ENCODE results near the gene AHNAK.

DNA sequence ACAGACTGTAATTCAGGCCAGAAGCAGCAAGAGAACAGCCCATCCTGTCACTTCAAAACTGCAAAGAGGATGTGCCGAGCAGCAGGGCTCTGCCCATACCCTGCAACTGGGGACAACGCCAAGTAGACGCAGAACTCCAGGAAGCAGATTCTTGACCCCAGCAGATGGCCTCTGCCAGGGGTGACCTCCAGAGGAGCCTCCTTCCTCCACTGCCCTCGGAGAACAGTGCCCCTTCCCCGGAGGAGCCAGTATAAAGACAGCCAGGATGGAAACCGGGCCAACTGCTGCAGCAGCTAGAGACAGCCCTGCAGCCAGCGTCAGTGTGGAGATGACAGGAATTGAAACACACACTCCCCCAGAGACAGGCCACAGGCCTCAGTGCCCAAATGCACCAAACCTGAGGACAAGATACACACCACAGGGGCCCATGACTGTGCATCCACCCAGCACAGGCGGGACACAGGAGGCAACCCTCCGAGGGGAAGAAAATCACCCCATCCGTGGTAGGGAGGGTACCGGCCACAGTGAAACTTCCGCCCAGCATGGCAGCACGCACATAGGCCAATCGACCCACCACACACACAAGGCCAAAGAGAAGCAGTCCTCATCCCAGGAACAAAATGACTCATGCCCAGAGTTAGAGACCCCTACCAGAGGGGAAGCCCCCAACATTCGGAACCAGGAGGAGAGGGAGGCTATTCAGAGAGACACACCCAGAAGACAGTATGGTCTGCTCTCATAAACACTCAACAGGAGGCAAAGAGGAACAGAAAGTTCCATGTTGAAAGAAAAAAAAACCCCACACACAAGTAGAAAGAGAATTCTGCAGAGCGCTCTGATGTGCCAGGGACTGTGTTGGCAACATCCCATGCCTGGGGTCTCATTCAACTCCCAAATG, 5.6 kb downstream of the AHNAK start:
- TF ChIP-seq, protein P1, sequence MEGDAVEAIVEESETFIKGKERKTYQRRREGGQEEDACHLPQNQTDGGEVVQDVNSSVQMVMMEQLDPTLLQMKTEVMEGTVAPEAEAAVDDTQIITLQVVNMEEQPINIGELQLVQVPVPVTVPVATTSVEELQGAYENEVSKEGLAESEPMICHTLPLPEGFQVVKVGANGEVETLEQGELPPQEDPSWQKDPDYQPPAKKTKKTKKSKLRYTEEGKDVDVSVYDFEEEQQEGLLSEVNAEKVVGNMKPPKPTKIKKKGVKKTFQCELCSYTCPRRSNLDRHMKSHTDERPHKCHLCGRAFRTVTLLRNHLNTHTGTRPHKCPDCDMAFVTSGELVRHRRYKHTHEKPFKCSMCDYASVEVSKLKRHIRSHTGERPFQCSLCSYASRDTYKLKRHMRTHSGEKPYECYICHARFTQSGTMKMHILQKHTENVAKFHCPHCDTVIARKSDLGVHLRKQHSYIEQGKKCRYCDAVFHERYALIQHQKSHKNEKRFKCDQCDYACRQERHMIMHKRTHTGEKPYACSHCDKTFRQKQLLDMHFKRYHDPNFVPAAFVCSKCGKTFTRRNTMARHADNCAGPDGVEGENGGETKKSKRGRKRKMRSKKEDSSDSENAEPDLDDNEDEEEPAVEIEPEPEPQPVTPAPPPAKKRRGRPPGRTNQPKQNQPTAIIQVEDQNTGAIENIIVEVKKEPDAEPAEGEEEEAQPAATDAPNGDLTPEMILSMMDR (IDR thresholded peaks at IDR 0.05), result no peak
- TF ChIP-seq EZH2 (IDR thresholded peaks at IDR 0.05) (no peak), EZH2phosphoT487 (IDR thresholded peaks at IDR 0.05) (no peak)
